HG02763 (cell line): ENCODE results near the gene SH3PXD2A.

Experiments used
- ATAC-seq: cut with Tn5 transposase; IDR thresholded peaks from one replicate; pipeline ENCODE4 v1.9.1; 2021; ENCODE audit warnings: mild to moderate bottlenecking, moderate library complexity; ENCODE audit not compliant: unreplicated experiment

SH3PXD2A gene

DNA sequence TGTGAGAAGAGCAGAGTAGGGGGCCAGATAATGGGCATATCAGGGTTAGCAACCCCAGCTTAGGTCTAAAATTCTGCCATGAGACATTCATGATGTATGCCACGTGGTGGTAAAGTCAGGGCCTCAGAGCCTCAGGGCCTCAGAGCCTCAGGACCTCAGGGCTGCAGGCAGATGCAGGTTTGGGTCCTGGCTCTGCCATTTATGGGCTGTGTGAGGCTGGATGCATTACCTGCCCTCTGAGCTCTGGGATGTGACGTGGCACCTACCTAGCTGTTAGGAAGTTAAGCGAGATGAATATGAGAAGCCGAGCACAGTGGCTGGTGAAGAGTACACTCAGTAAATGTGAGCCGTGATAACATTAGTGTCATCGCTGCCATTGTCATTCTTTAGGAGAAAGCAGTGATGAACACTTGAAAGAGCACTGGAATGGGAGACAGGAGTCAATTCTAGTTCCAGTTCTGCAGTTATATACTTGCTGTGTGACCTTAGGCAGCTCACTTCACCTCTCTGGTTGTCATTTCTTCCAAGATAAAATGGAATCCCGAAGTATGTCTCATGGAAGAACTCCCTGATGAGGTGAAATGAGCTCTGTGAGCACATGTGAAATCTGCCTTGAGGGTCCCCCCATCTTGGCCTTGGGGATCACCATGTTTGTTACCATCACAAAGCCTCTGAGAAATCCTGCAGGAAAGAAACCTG lies 127.2 kb downstream of the SH3PXD2A start:
- ATAC-seq, result no peak

DNA sequence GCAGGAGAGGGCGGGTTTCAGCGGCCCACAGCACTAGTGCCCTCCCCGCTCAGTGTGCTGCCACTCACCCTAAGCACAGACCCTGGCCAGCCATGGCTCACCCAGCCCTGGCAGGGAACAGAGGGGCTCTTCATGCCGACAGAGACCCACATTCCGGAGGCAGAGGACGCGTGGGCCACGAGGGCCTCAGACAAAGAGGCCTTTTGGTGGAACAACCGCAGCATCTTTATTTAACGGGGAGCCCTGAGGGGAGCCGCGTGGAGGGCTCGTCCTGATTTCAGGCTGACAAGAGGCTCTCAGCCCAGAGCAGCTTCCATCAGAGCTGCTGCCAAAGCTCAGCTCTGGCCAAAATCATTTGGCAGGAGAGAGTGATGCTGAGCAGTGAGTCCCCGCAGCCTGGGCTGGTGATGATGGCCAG lies 127.8 kb downstream of the SH3PXD2A start:
- ATAC-seq, result no peak

- ATAC-seq, result no peak
Measured at GRCh38 chr10:103726637-103727036, 128.7 kb downstream of the SH3PXD2A start.

- no peak for ATAC-seq
Measured at GRCh38 chr10:103725242-103725641, 130.1 kb downstream of the SH3PXD2A start.

- no peak for ATAC-seq
Measured at GRCh38 chr10:103724771-103725170, 130.6 kb downstream of the SH3PXD2A start.

DNA sequence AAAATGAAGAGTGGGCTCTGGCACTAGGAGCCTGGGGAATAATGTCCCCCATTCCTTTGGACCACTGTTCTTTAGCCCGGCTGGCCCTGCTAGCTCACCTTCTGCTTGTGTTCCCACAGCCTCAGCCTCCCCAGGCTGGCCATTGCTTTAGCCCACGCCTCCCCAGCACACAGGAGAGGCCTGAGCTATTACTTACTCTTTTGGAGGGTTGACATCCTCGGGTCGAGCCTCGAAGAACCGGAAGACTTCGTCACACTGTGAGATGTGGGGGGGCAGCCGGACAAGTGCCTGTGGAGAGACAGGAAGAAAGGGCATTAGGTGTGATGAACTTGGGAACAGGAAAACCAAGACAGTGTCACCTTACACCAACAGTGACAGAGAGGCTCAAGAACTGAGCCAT lies 131.3 kb downstream of the SH3PXD2A start:
- ATAC-seq, result no peak

- ATAC-seq, result no peak
Measured at GRCh38 chr10:103723557-103723956, 131.8 kb downstream of the SH3PXD2A start.

DNA sequence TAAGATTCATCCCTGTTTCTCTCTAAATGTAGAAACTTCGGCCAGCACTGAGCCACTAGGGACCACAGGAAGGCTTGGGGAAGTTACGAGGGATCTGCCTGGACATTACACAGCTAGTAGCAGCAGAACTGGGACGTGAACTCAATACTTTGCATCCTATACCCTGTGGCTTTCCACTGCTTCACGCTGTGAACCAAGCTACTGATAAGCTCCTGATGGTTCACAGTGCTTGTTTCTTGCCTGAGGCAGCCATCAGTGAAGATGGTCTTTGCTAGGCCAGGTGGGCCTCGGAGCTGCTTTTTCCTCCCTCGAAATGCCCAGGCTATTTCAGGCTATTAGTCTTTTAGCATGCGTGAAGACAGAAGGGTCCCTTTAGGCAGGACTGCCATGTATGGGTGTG lies 132.7 kb downstream of the SH3PXD2A start:
- ATAC-seq, result no peak

DNA sequence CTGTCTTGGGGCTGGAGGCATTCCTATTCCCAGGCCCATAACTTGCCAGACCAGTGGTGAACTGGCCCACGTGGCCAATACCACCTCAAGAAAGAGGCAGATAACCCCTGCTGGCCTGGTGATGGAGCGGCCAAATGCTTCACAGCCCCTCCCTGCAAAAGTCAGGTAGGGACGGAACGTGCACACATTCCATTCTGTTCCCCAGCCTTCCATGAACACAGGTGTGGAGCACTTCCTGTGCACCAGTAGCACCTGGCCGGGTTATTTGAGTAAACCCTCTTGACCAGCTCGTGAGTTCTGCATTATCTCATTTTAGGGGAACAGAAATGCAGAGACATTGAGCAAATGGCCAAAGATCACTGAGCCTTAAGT lies 134.4 kb downstream of the SH3PXD2A start:
- ATAC-seq, result no peak

- no peak for ATAC-seq
Measured at GRCh38 chr10:103720328-103720963, 134.9 kb downstream of the SH3PXD2A start.

- ATAC-seq, result no peak
Measured at GRCh38 chr10:103719036-103719435, 136.3 kb downstream of the SH3PXD2A start.

DNA sequence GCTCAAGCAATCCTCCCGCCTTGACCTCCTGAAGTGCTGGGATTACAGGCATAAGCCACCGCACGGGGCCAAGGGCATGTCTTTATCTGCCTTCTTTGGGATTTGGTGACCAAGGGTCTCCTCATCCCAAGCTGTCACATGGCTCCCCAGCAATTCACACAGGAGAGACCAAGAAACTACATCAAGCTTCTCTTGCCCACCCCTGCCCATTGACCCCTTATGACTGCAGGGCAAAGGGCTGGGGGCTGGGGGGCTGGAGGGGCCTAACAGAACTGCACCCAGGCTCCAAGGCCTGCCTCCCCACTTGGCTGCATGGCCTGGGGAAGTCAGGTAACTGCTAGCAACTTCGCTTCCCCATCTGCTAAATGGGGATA lies 137.1 kb downstream of the SH3PXD2A start:
- ATAC-seq, result no peak

DNA sequence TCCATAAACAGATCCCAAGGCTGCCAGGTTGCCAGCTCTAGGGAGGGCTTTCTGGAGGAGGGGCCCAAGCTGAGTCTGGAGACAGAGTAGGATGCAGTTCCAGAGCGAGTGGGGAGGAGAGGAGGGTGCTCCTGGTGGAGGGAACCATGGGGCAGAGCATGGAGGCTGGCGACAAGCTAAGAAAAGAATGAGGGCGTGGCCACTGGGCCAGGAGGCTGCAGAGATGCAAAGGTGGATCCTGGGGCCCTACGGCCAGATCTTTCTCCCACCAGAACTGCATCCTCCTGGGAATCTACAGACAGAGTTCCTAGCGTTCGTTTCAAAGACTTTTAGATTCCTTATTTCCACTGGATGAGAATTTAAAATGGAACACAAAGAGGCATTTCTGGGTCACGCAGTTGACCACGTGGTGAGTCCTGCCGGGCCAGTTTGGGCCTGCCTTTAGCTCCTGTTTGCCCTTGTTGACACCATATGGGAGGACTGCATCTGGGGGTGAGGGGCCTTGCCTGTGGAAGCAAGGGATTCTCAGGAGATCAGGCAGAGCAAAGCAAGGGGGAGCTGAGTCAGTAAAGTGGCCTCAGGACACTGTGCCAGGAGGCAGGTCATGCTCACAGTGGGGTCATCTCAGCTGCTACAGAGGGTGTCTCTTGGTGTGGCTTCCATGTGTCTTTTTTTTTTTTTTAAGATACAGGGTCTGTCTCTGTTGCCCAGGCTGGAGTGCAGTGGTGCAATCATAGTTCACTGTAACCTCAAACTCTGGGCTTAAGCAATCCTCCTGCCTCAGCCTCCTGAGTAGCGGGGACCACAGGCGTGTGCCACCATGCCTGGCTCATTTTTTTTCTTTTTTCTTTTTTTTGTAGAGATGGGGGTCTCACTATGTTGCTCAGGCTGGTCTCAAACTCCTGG lies 137.8 kb downstream of the SH3PXD2A start:
- no peak for ATAC-seq

DNA sequence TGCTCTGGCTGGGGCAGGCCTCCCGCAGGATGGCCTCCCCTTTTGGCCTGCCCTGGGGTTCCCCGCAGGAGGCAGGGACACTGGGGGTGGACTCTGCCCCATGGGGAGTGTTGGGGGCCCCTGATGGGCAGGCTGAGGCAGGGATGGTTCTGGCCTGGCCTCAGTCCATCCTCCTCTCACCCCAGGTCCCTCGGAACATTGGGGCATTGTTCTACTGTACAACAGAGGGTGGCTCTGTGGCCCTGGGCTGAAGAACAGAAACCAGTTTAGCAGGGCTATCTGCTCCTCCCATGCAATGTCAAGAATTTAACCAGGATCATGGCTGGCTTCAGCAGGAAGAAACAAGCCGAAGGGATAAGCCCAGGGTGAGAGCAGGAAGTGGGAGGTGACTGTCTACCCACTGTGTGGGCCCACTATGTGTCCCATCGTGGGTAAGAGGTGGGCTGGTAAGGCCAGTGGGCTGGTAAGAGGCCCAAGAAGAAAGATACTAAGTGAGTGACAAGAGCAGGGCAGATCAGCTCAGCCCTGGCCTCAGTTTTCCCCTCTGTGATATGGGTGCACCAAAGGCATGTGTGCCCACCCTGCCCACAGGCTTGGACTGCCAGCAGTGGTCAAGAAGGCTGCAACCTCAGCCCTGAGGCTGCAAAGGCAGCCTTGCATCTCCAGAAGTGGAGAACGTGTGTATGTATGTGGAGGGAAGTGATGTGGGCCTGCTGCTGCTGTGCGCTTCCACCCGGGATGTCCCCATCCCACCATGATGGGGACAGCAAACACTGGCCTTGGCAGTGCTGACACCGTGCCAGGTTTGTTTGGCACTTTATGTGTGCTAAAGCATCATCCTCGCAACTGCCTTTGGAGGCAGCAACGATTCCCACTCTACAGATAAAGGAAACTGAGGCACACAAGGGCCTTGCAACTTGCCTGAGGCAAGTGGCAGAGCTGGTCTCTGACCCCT lies 138.9 kb downstream of the SH3PXD2A start:
- no peak for ATAC-seq

GRCh38 chr10:103715430-103715829 lies 139.9 kb downstream of the SH3PXD2A start:
- no peak for ATAC-seq

GRCh38 chr10:103714232-103714891 lies 141.0 kb downstream of the SH3PXD2A start:
- no peak for ATAC-seq

DNA sequence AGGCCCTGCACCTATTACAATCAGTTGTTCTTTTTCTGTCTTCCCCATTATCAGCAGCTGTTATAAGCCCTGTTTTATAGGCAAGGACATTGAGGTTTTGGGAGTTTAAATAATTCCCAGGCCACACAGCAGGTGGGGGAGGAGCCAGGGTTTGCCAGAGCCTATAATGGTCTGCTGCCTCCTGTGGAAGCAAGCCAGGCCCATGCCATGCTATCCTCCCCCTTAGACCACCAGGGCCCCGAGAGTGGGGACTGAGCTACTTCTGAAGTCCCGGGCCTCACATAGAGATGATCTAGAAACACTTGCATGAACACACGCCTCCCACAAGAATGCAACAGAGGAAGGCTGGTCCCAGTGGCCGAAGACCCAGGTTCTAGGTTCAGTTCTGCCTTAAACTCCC lies 141.7 kb downstream of the SH3PXD2A start:
- ATAC-seq, result no peak

DNA sequence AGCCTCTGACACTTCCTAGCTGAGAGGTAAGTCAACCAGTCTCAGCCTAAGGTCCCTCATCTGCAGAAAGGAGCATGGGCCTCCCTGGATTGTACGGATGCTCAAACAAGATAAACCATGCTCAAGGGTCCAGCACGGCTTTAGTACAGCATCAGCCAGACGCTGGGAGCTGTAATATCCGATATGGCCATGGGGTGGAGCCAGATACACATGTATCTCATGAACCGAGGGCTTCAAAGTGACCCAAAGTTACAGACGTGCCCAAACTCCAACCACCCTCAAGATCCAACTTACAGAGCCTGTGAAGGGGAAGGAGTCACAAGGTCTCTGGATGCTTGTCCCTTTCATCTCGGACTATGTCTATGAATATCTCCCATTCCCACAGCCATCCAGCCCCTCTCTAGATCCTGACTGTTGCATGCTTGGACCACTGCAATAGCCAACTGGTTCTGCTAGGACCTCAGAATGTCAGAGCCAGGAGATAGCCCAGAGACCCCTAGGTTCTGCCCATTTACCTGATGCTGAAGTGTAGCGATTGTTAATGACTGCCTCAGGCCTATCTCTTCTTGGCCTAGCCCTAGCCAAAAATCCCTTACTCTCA lies 142.4 kb downstream of the SH3PXD2A start:
- ATAC-seq, result no peak

GRCh38 chr10:103712146-103712545 lies 143.2 kb downstream of the SH3PXD2A start:
- ATAC-seq, result no peak
